ENCODE results near the gene GALNT11.
"Not testable (repeated sequence)": the region's sequence is repeated elsewhere in the genome, so short reads cannot be mapped to it uniquely, and the experiment has no call there.

DNA sequence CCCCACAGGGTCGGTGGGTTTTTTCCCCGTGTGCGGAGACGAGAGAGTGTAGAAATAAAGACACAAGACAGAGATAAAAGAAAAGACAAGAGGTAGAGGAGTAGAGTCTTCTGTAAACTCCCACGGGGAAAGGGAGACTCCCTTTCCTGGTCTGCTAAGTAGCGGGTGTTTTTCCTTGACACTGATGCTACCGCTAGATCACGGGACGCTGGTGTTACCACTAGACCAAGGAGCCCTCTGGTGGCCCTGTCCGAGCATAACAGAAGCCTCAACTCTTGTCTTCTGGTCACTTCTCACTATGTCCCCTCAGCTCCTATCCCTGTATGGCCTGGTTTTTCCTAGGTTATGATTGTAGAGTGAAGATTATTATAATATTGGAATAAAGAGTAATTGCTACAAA is 4.6 kb downstream of the GALNT11 start:
- TF ChIP-seq, protein P1, sequence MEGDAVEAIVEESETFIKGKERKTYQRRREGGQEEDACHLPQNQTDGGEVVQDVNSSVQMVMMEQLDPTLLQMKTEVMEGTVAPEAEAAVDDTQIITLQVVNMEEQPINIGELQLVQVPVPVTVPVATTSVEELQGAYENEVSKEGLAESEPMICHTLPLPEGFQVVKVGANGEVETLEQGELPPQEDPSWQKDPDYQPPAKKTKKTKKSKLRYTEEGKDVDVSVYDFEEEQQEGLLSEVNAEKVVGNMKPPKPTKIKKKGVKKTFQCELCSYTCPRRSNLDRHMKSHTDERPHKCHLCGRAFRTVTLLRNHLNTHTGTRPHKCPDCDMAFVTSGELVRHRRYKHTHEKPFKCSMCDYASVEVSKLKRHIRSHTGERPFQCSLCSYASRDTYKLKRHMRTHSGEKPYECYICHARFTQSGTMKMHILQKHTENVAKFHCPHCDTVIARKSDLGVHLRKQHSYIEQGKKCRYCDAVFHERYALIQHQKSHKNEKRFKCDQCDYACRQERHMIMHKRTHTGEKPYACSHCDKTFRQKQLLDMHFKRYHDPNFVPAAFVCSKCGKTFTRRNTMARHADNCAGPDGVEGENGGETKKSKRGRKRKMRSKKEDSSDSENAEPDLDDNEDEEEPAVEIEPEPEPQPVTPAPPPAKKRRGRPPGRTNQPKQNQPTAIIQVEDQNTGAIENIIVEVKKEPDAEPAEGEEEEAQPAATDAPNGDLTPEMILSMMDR (IDR thresholded peaks at IDR 0.05; ENCODE audit: borderline replicate concordance, extremely low read depth, low read length, poor library complexity, severe bottlenecking): peak; percentile 43
- TF ChIP-seq EZH2 (IDR thresholded peaks at IDR 0.05; ENCODE audit: borderline replicate concordance, low read depth, low read length, severe bottlenecking): not testable (repeated sequence)

All from DND-41 (cell line).